Sciatic nerve (tissue), 2 donors: ENCODE data around the gene PPIL4. TPM values are rescaled to one million over a fixed set of nuclear protein-coding genes. Genes with fewer than 3 reads are reported as not detected.
"Not testable (repeated sequence)": the region's sequence is repeated elsewhere in the genome, so short reads cannot be mapped to it uniquely, and the experiment has no call there.

Source experiments
- ATAC-seq: fragments of 200-7000 bp; cut with Tn5 transposase; one replicate; pipeline ENCODE4 v1.9.1; 2020; ENCODE audit warnings: mild to moderate bottlenecking, moderate library complexity
- DNase-seq: peaks from one replicate; pipeline ENCODE4 v3.0.0-alpha.2; 2020; ENCODE audit warnings: low spot score
- intact Hi-C: fragments of 100-400 bp; cut with DNase I; formaldehyde crosslinking; loops from one replicate; pipeline ENCODE4 v1.14.2; 2022
- total RNA-seq: library from RNA; stranded (reverse); fragmentation: NEBNext Ultra II Directional; extraction: Animal tissue kit (Norgen Biotek cat#: 25700); gene quantifications from one replicate; pipeline ENCODE4 v1.2.1, GENCODE V29; 2021
- donor health status: DM: no; HTN: no; CAD: no.
- donor health status: DM: no; HTN: no; CAD: no.

The PPIL4 gene
- total RNA-seq, 1 donor from 2014 or later = 37.4 TPM

- intact Hi-C loops = no loop called here
- ATAC-seq = no peak
- DNase-seq = no peak
These were observed 4.7 kb downstream of the PPIL4 start for GRCh38 chr6:149541139-149541538.

GRCh38 chr6:149534742-149535141 is 11.1 kb downstream of the PPIL4 start:
- no peak for ATAC-seq
- no peak for DNase-seq
- intact Hi-C loops = no loop called here

GRCh38 chr6:149529650-149530049 is 16.2 kb downstream of the PPIL4 start:
- ATAC-seq (no peak), DNase-seq (no peak)
- intact Hi-C loops = no loop called here

GRCh38 chr6:149515494-149515893 is 30.3 kb downstream of the PPIL4 start:
- no peak for DNase-seq
- intact Hi-C loops = no loop called here
- ATAC-seq = no peak

- ATAC-seq = no peak
- intact Hi-C loops = no loop called here
- no peak for DNase-seq
These were observed 31.9 kb downstream of the PPIL4 start for GRCh38 chr6:149513915-149514314.

GRCh38 chr6:149510793-149511512 is 34.9 kb downstream of the PPIL4 start:
- ATAC-seq (no peak), DNase-seq (no peak)
- intact Hi-C loops = no loop called here

- no peak for ATAC-seq
- no peak for DNase-seq
- intact Hi-C loops = no loop called here
These were observed 37.4 kb downstream of the PPIL4 start for GRCh38 chr6:149508485-149508884.

- ATAC-seq = no peak
- intact Hi-C loops = no loop called here
- DNase-seq = no peak
These were observed 42.0 kb downstream of the PPIL4 start for GRCh38 chr6:149503872-149504271.

- intact Hi-C loops = no loop called here
These were observed 42.6 kb downstream of the PPIL4 start for GRCh38 chr6:149503276-149503675.

GRCh38 chr6:149501768-149502167 is 44.1 kb downstream of the PPIL4 start:
- ATAC-seq (no peak), DNase-seq (no peak)
- intact Hi-C loops = no loop called here

More at GRCh38 chr6:149503276-149503675, 42.6 kb downstream of the PPIL4 start:
- DNase-seq (no peak), ATAC-seq (no peak)

- intact Hi-C loops = no loop called here
- ATAC-seq (no peak), DNase-seq (no peak)
These were observed 44.6 kb downstream of the PPIL4 start for GRCh38 chr6:149501201-149501600.

- ATAC-seq (no peak), DNase-seq (no peak)
- intact Hi-C loops = no loop called here
These were observed 45.7 kb downstream of the PPIL4 start for GRCh38 chr6:149500096-149500495.

GRCh38 chr6:149499066-149499465 is 46.8 kb downstream of the PPIL4 start:
- no peak for DNase-seq
- no peak for ATAC-seq
- intact Hi-C loops = no loop called here

GRCh38 chr6:149497365-149497764 is 48.5 kb downstream of the PPIL4 start:
- no peak for DNase-seq
- ATAC-seq = no peak
- intact Hi-C loops = no loop called here

GRCh38 chr6:149496597-149496996 is 49.2 kb downstream of the PPIL4 start:
- ATAC-seq, intact Hi-C loops: not testable (repeated sequence)

GRCh38 chr6:149495349-149496016 is 50.4 kb downstream of the PPIL4 start:
- ATAC-seq, intact Hi-C loops, DNase-seq: not testable (repeated sequence)

More at GRCh38 chr6:149496597-149496996, 49.2 kb downstream of the PPIL4 start:
- not testable (repeated sequence) for DNase-seq

- intact Hi-C loops, DNase-seq, ATAC-seq: not testable (repeated sequence)
These were observed 51.0 kb downstream of the PPIL4 start for GRCh38 chr6:149494810-149495209.

- intact Hi-C loops = no loop called here
- DNase-seq = no peak
- ATAC-seq = no peak
These were observed 52.0 kb downstream of the PPIL4 start for GRCh38 chr6:149493761-149494320.

- no peak for DNase-seq
- ATAC-seq = no peak
- intact Hi-C loops = no loop called here
These were observed 53.0 kb downstream of the PPIL4 start for GRCh38 chr6:149492798-149493343.

- intact Hi-C loops = no loop called here
- ATAC-seq (no peak), DNase-seq (no peak)
These were observed 55.9 kb downstream of the PPIL4 start for GRCh38 chr6:149489967-149490366.
